Fibroblast of mammary gland (primary cell): ENCODE measurements around the gene TIMELESS.

Source experiments
- DNase-seq: peaks from one replicate; pipeline ENCODE4 v3.0.0-alpha.2; 2010; ENCODE audit warnings: low read depth
- H3K4me3 ChIP-seq: 2 replicates; pipeline ENCODE4 v1.5.1; 2011; ENCODE audit warnings: low read depth, mild to moderate bottlenecking, low read length, moderate library complexity; ENCODE audit not compliant: control insufficient read depth
- CTCF ChIP-seq: conservative IDR thresholded peaks from 2 replicates; pipeline ENCODE4 v1.5.1; 2011; ENCODE audit warnings: low read depth, low read length, inconsistent platforms; ENCODE audit not compliant: control insufficient read depth, insufficient read depth

The TIMELESS gene

DNA sequence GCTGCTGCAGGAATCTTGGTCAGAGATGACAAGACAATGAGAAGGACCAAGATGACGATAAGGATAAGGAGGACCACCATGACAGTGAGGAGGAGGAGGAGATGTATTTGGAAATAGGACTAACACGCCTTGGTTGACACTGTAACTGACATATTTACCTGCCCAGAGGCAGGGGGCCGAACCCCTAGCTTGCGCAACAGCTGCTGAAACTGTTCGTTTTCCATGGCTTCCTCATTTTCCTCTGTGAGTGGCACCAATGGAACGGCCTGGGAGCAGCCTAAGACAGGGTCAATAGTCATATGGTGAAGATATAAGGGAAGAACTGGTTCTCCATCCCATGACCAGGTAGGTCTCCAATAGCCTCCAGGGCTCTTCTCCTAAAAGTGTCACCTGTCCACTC, 28.8 kb downstream of the TIMELESS start:
- no peak for DNase-seq
- no peak overlapping the region for H3K4me3 ChIP-seq
- no peak for TF ChIP-seq CTCF

DNA sequence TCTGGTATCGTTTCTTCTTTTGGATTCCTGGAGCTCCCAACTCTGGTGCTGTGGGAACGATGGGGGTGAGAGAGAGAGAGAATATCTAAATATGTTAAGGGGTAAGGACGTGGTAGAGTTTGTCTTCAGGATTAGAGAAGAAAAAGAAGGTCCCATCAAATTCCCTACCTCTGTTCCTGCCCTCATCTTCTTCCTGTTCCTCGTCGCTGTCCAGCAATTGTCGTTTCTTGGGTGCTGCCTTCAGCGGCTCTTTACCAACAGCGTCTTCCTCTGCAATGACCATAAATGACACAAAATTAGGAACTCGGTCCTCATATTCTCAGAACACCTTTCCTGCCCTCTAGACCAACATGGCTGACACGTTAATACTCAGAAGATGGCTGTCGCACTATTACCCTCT, 31.5 kb downstream of the TIMELESS start:
- TF ChIP-seq CTCF: no peak
- H3K4me3 ChIP-seq: no peak overlapping the region
- no peak for DNase-seq

- no peak for DNase-seq
- TF ChIP-seq CTCF: no peak
- no peak overlapping the region for H3K4me3 ChIP-seq
Observed at GRCh38 chr12:56414401-56414800, 34.8 kb downstream of the TIMELESS start.

GRCh38 chr12:56413392-56413791, 35.8 kb downstream of the TIMELESS start:
- DNase-seq: no peak

DNA sequence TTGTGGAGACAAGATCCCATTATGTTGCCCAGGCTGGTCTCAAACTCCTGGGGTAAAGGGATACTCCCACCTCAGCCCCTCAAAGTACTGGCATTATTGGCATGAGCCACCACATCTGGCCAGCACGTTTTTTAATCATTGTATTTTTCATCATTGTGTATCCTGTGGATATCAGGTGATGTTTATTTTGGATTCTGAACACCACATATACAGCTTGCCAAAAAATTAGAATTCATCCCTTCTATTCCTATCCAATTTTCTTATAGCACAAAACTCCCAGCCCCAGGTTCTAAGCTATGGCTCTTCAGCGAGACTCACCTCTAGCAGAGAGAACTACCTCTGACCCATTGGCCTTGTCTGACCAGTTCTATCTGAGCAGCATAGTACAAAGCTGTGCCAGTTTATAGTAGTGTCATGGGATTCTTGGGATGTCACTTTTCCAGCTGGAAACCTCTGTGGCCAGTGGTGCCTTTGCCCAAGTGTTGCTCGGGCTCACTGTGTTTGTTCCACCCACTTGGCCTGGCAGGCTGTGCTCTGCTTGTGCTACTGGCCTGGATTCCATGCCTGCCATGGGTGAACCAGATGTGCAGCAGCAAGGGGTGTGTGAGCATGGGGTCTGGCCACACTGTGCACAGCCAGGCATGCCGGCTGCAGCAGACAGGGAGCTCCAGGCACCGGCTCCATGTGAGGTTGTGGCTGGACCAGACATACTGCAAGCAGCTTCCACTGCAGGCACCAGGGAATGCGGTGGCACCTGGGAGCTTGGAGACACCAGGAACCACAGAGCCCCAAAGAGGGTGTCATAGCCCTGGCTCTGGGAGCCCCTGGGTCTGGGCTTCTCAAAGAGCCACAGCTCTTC, 37.2 kb downstream of the TIMELESS start:
- TF ChIP-seq CTCF: no peak
- no peak for DNase-seq
- H3K4me3 ChIP-seq: no peak overlapping the region

More at GRCh38 chr12:56413392-56413791, 35.8 kb downstream of the TIMELESS start:
- no peak overlapping the region for H3K4me3 ChIP-seq
- TF ChIP-seq CTCF: no peak

- H3K4me3 ChIP-seq: no peak overlapping the region
- no peak for DNase-seq
- TF ChIP-seq CTCF: no peak
Observed at GRCh38 chr12:56410768-56411167, 38.5 kb downstream of the TIMELESS start.
